ENCODE data around the gene CDKN2AIP.

DNA sequence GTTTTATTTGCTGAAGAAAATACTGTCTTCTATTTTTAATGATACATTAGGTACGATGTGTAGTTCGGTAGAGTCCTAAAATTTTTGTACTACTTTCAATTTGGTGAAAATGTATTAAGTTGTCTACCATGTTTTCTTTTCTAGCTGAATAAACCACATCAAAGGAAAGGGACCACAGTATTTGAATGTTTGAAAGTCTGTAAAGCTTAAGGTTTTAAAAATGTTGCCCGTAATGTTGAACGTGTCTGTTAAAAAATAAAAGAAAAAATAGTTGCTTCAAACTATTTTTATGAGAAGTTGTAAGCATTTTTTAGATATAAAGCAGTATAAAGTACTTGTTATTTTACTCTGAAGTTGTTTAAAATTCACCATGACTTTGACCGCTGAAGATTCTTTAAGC is 3.2 kb downstream of the CDKN2AIP start:
- TF ChIP-seq, protein P1, sequence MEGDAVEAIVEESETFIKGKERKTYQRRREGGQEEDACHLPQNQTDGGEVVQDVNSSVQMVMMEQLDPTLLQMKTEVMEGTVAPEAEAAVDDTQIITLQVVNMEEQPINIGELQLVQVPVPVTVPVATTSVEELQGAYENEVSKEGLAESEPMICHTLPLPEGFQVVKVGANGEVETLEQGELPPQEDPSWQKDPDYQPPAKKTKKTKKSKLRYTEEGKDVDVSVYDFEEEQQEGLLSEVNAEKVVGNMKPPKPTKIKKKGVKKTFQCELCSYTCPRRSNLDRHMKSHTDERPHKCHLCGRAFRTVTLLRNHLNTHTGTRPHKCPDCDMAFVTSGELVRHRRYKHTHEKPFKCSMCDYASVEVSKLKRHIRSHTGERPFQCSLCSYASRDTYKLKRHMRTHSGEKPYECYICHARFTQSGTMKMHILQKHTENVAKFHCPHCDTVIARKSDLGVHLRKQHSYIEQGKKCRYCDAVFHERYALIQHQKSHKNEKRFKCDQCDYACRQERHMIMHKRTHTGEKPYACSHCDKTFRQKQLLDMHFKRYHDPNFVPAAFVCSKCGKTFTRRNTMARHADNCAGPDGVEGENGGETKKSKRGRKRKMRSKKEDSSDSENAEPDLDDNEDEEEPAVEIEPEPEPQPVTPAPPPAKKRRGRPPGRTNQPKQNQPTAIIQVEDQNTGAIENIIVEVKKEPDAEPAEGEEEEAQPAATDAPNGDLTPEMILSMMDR (IDR thresholded peaks at IDR 0.05), result no peak
- TF ChIP-seq EP300 (IDR thresholded peaks at IDR 0.05), result no peak
- no peak for TF ChIP-seq POLR2A (IDR thresholded peaks at IDR 0.05)

Data from stomach (tissue), 4 donors.